Kidney epithelial cell (primary cell): ENCODE data around the gene FAM161A. TPM values are rescaled to one million over a fixed set of nuclear protein-coding genes. Genes with fewer than 3 reads are reported as not detected.
A peak's percentile ranks its signal among the peaks of the same experiment; 100 is the strongest.

Experiments used
- DNase-seq: peaks from one replicate; pipeline ENCODE4 v3.0.0-alpha.2; 2010; ENCODE audit warnings: low read depth
- H3K27me3 ChIP-seq: 2 replicates; pipeline ENCODE4 v1.6.0; 2011; ENCODE audit warnings: low read length; ENCODE audit not compliant: control insufficient read depth, insufficient read depth
- H3K36me3 ChIP-seq: 2 replicates; pipeline ENCODE4 v1.5.1; 2011; ENCODE audit warnings: low read length; ENCODE audit not compliant: control insufficient read depth, insufficient read depth
- H3K4me3 ChIP-seq: 2 replicates; pipeline ENCODE4 v1.5.1; 2011; ENCODE audit warnings: low read depth, mild to moderate bottlenecking, control low read depth, low read length
- CTCF ChIP-seq: IDR thresholded peaks from 2 replicates; pipeline ENCODE4 v1.5.1; 2011; ENCODE audit warnings: mild to moderate bottlenecking, moderate library complexity, low read length, control low read depth, inconsistent platforms; ENCODE audit not compliant: insufficient read depth, poor library complexity, severe bottlenecking
- total RNA-seq: library from RNA; depleted of rRNA; stranded (reverse); fragments of >200 nt; gene quantifications from 2 replicates; pipeline ENCODE4 v1.2.3, GENCODE V29; 2015

FAM161A gene
- 3.0 and 6.0 TPM in 2 replicates for total RNA-seq

- no peaks in the 10 kb centered on the region for H3K27me3 ChIP-seq
- peak within 1 kb of the TSS; percentile 88 for H3K4me3 ChIP-seq
- peak; percentile 34 for DNase-seq
- H3K36me3 ChIP-seq = no peaks in the 10 kb centered on the region
- no peak for TF ChIP-seq CTCF
Measured at GRCh38 chr2:61853847-61854563, at the start of gene FAM161A. FAM161A (minus strand) TSS chr2:61854060; CDS start chr2:61854041, 19 bp downstream.

GRCh38 chr2:61900281-61900680 lies 46.4 kb upstream of the FAM161A start:
- Histone ChIP-seq H3K27me3 (no peaks in the 10 kb centered on the region), H3K4me3 (no peak overlapping the region), H3K36me3 (no peaks in the 10 kb centered on the region)
- no peak for TF ChIP-seq CTCF
- DNase-seq = no peak

- DNase-seq = no peak
- peak; percentile 49 for TF ChIP-seq CTCF
- Histone ChIP-seq H3K27me3 (no peaks in the 10 kb centered on the region), H3K36me3 (no peaks in the 10 kb centered on the region), H3K4me3 (no peak overlapping the region)
Measured at GRCh38 chr2:61898810-61899209, 45.0 kb upstream of the FAM161A start.

GRCh38 chr2:61888267-61889055 lies 34.6 kb upstream of the FAM161A start, which contains the start of gene CCT4:
CCT4 (minus strand) TSS chr2:61888656; CDS start chr2:61888507, 149 bp downstream.
- Histone ChIP-seq H3K27me3 (no peaks in the 10 kb centered on the region), H3K4me3 (peak within 1 kb of the TSS; percentile 87), H3K36me3 (no peaks in the 10 kb centered on the region)
- no peak for TF ChIP-seq CTCF
- peak; percentile 18 for DNase-seq

GRCh38 chr2:61887717-61888266 lies 33.9 kb upstream of the FAM161A start:
- TF ChIP-seq CTCF = no peak
- no peak for DNase-seq
- H3K36me3 ChIP-seq = no peaks in the 10 kb centered on the region
- no peaks in the 10 kb centered on the region for H3K27me3 ChIP-seq
- H3K4me3 ChIP-seq = peak overlapping the region; percentile 87
